A673 (cell line): ENCODE data around the gene PHACTR3.

Source experiments
- EZH2 ChIP-seq: fragments of 200-600 bp; sonication (generic); IDR thresholded peaks from 2 replicates; pipeline ENCODE4 v1.6.1; 2017; ENCODE audit warnings: borderline replicate concordance, low read depth, mild to moderate bottlenecking, mixed read lengths, antibody characterized with exemption, low read length; ENCODE audit not compliant: poor library complexity, severe bottlenecking
- TF ChIP-seq, protein P1 (sequence below): fragments of 300-800, 200-600 bp; sonication (generic); conservative IDR thresholded peaks from 2 replicates; pipeline ENCODE4 v1.5.1; 2017; ENCODE audit warnings: low read depth, mild to moderate bottlenecking, antibody characterized with exemption, low read length, moderate library complexity, mixed read lengths

GRCh38 chr20:59812286-59813125, 208.2 kb downstream of the PHACTR3 start:
- TF ChIP-seq, protein P1, sequence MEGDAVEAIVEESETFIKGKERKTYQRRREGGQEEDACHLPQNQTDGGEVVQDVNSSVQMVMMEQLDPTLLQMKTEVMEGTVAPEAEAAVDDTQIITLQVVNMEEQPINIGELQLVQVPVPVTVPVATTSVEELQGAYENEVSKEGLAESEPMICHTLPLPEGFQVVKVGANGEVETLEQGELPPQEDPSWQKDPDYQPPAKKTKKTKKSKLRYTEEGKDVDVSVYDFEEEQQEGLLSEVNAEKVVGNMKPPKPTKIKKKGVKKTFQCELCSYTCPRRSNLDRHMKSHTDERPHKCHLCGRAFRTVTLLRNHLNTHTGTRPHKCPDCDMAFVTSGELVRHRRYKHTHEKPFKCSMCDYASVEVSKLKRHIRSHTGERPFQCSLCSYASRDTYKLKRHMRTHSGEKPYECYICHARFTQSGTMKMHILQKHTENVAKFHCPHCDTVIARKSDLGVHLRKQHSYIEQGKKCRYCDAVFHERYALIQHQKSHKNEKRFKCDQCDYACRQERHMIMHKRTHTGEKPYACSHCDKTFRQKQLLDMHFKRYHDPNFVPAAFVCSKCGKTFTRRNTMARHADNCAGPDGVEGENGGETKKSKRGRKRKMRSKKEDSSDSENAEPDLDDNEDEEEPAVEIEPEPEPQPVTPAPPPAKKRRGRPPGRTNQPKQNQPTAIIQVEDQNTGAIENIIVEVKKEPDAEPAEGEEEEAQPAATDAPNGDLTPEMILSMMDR: no peak
- no peak for TF ChIP-seq EZH2
